ENCODE results near the gene ARL15. TPM values are rescaled to one million over a fixed set of nuclear protein-coding genes. Genes with fewer than 3 reads are reported as not detected.
"Not testable (repeated sequence)": the region's sequence is repeated elsewhere in the genome, so short reads cannot be mapped to it uniquely, and the experiment has no call there.

Gene ARL15
- total RNA-seq, 1 donor from 2014 or later = 13.2 TPM

- DNase-seq (ENCODE audit: low read depth) = no peak
Observed at GRCh38 chr5:53997736-53998627, 312.4 kb downstream of the ARL15 start.

DNA sequence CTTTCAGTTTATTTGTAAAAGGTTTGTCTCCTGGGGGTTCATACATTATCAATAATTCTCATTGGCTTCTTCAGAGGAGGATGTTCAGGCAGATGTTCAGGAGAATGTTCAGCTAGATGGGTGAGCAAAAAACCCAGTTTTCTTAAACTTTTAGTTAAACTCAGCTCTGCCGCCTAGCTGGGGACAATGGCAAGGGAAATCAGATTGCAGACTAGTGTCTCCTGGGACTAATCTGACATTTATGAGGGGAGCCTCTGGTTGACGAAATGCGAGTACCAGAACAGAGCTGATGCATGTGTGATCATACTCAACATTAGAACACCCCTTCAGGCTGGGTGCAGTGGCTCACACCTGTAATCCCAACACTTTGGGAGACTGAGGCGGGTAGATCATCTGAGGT is 314.4 kb downstream of the ARL15 start:
- DNase-seq (ENCODE audit: low read depth) = no peak

- DNase-seq (ENCODE audit: low read depth) = peak; percentile 7
Observed at GRCh38 chr5:53994148-53994547, 316.2 kb downstream of the ARL15 start.

GRCh38 chr5:53991942-53992341 is 318.4 kb downstream of the ARL15 start:
- peak; percentile 9 for DNase-seq (ENCODE audit: low read depth)

- DNase-seq (ENCODE audit: low read depth) = no peak
Observed at GRCh38 chr5:53987101-53987500, 323.3 kb downstream of the ARL15 start.

DNA sequence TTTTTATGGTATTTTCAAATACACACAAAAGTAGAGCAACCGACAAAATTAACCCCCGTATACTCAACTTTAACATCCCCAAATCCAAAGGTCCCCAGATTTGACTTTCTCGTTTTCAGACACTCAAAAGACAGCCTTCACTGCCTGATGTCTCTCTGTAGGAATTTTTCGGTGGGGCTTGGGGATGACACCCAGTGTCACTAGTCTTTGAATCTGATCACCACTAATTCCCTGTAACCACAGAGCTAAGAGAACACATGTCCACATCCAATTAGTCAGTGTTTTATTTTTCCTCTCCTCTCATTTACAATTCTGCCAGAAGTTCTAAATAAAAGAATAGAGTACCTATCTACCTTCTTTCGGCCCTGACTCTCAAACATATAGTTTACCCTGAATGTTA is 324.6 kb downstream of the ARL15 start:
- peak; percentile 66 for DNase-seq (ENCODE audit: low read depth)

GRCh38 chr5:53984971-53985370 is 325.4 kb downstream of the ARL15 start:
- no peak for DNase-seq (ENCODE audit: low read depth)

GRCh38 chr5:53983568-53984460 is 326.6 kb downstream of the ARL15 start:
- DNase-seq (ENCODE audit: low read depth) = no peak

DNA sequence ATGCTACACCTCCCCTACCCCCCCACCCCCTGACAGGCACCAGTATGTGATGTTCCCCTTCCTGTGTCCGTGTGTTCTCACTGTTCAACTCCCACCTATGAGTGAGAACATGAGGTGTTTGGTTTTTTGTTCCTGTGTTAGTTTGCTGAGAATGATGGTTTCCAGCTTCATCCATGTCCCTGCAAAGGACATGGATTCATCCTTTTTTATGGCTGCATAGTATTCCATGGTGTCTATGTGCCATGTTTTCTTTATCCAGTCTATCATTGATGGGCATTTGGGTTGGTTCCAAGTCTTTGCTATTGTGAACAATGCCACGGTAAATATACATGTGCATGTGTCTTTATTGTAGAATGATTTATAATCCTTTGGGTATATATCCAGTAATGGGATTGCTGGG is 328.1 kb downstream of the ARL15 start:
- not testable (repeated sequence) for DNase-seq (ENCODE audit: low read depth)

GRCh38 chr5:53980061-53980460 is 330.3 kb downstream of the ARL15 start:
- no peak for DNase-seq (ENCODE audit: low read depth)

DNA sequence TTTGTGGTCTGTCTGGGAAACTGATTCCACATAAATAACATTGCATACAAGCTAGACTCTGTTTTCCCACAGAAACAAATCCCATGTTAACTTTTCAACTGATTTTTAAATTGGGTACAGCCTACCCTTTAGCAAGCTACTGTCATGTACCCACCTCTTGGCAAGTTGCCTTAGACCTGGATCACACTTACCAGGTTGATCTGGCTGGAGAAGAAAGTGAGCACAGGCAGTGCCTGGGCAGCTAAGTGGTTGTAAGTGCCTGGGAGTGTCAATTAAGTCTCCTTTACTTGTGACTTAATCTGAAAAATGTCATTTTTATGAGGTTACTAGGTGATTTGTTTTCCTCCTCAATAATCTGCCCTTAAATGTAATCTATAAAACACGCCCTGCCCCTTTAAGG is 336.4 kb downstream of the ARL15 start:
- no peak for DNase-seq (ENCODE audit: low read depth)

- no peak for DNase-seq (ENCODE audit: low read depth)
Observed at GRCh38 chr5:53972314-53972713, 338.1 kb downstream of the ARL15 start.

- DNase-seq (ENCODE audit: low read depth) = no peak
Observed at GRCh38 chr5:53971551-53971950, 338.8 kb downstream of the ARL15 start.

DNA sequence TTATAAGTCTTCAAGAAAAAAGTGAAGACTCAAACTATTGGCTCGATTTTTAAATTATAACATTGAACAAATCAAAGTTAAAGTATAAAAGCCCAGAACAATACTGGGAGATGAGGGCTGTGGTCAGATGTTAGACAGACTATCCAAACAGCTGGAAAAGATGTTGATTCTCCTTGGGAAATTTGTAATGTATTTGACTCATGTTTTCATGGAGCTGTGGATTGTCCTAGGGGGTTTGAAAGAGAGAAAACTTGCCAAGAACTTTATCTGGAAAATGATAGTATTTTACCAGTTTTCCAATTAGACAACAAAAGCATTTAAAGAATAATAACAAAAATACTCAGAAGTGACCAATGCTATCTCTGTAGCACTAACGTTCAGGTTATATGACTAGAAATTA is 339.2 kb downstream of the ARL15 start:
- peak; percentile 18 for DNase-seq (ENCODE audit: low read depth)

DNA sequence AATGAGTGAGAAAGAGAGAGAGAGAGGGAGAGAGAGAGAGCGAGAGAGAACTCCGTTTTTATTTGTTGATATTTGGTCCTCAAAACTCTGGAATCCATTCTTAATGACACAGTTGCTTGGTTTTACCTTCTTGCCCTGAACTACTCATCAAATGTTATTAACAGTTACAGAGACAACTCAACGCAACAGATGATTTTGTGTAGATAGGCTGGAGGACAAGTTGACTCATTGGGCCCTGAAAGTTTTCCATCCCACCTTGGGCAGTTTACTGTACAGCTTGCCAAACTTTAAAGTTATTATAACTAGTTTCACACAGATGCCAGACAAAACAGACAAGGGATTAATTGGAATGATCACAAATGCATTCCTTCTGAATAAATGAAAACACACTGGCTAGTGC is 339.9 kb downstream of the ARL15 start:
- DNase-seq (ENCODE audit: low read depth) = no peak

- no peak for DNase-seq (ENCODE audit: low read depth)
Observed at GRCh38 chr5:53969176-53969730, 341.1 kb downstream of the ARL15 start.

DNA sequence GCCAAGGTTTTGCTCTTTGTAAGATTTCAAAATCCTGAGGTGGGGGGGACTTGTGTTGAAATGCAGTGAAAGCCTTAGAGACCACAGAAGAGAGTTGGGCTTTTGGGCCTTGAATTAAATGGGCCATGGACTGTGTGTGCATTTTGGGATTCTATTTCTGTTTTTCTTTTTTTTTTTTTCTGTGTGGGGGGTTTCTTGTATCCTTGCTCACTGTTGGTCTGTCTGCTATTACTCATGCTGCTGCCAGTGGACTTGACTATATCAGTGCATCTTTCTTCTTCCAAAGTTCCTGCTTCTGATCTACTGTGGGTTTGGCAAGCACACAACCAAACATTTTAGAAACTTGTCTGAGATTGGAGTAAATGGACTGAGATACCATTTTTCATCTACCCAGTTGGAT is 344.9 kb downstream of the ARL15 start:
- DNase-seq (ENCODE audit: low read depth) = no peak

GRCh38 chr5:53963958-53964357 is 346.4 kb downstream of the ARL15 start:
- DNase-seq (ENCODE audit: low read depth) = no peak

GRCh38 chr5:53962306-53962705 is 348.1 kb downstream of the ARL15 start:
- DNase-seq (ENCODE audit: low read depth) = no peak

- DNase-seq (ENCODE audit: low read depth) = no peak
Observed at GRCh38 chr5:53956632-53957031, 353.7 kb downstream of the ARL15 start.

GRCh38 chr5:53956196-53956595 is 354.2 kb downstream of the ARL15 start:
- DNase-seq (ENCODE audit: low read depth) = no peak

DNA sequence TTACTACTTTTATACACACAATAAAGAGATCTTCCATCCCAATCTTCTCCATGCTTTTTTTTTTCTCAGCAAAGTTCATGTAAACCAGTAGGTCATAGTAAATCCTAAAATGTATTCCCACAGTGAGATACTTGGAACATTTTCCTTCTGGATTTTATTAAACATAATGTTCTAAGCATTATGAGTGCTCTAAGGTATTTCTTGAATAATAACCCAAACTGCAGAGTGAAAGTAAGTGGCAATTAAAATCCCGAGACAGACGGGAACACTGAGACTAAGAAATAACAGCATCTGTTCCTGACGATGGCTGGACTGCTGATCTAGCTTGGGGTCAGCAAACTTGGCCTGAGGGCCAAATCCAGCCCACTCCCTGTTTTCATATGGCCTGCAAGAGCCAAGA is 359.8 kb downstream of the ARL15 start:
- no peak for DNase-seq (ENCODE audit: low read depth)

All from myocyte (in vitro differentiated cells).